GM12878 (cell line): ENCODE data around the gene TMEM106A. TPM values are rescaled to one million over a fixed set of nuclear protein-coding genes. Genes with fewer than 3 reads are reported as not detected.

ENCODE experiments used
- ATAC-seq: fragments of 200-7000 bp; cut with Tn5 transposase; 3 replicates; pipeline ENCODE4 v1.9.1; 2020; ENCODE audit warnings: mild to moderate bottlenecking, moderate library complexity
- BruUV-seq: library from RNA; stranded (reverse); fragments of 400-500 nt; replicated peaks from 2 replicates; lab custom pipeline; 2021; lab: Mats Ljungman, UMichigan
- CTCF ChIA-PET: fragments of 300-600 bp; sonication (Branson Sonifier 250); formaldehyde crosslinking; extraction: SDS; loops from one replicate; lab custom pipeline; 2021; ENCODE audit warnings: inconsistent platforms; lab: Yijun Ruan, JAX
- POLR2A ChIA-PET: fragments of 350-600 bp; formaldehyde crosslinking; extraction: SDS; loops from one replicate; lab custom pipeline; 2021; ENCODE audit warnings: inconsistent platforms; lab: Charles Lee
- RAD21 ChIA-PET: fragments of 300-600 bp; sonication (Branson Sonifier 250); formaldehyde crosslinking; loops from one replicate; lab custom pipeline; 2023; ENCODE audit warnings: antibody characterized with exemption; ENCODE audit not compliant: unreplicated experiment; lab: Charles Lee
- SMC1A ChIA-PET: fragments of 300-600 bp; sonication (Branson Sonifier 250); formaldehyde crosslinking; loops from one replicate; lab custom pipeline; 2023; ENCODE audit not compliant: unreplicated experiment, uncharacterized antibody; lab: Charles Lee
- DNase-seq: peaks from one replicate; pipeline ENCODE4 v3.0.0-alpha.2; 2011; ENCODE audit warnings: low read depth, low spot score
- FAIRE-seq: peaks from 3 replicates; lab custom pipeline; 2011; peaks lifted over from hg19 to GRCh38; lab: Jason Lieb, UNC
- H2AFZ ChIP-seq: 2 replicates; pipeline ENCODE4 v1.6.0; 2011; ENCODE audit warnings: low read depth, low read length, control low read depth; ENCODE audit not compliant: control insufficient read depth
- H3K27ac ChIP-seq: 2 replicates; pipeline ENCODE4 v1.5.1; 2011; ENCODE audit warnings: control low read depth; ENCODE audit not compliant: control insufficient read depth, insufficient read depth
- H3K27me3 ChIP-seq, 2 experiments: replicated peaks in 1 of 2; 2 replicates each; pipeline versions ENCODE4 v1.6.0 to v1.6.1; 2011; ENCODE audit warnings: low read length in 1 of 2; ENCODE audit not compliant: control insufficient read depth in 2 of 2, insufficient read depth in 2 of 2
- H3K36me3 ChIP-seq, 2 experiments: 2 replicates each; pipeline ENCODE4 v1.5.1; 2011; ENCODE audit warnings: low read length in 1 of 2; ENCODE audit not compliant: control insufficient read depth in 2 of 2, insufficient read depth in 2 of 2
- H3K4me1 ChIP-seq: 2 replicates; pipeline ENCODE4 v1.6.1; 2011; ENCODE audit warnings: mild to moderate bottlenecking, low read length, moderate library complexity, mixed read lengths; ENCODE audit not compliant: control insufficient read depth, insufficient read depth
- H3K4me2 ChIP-seq: 2 replicates; pipeline ENCODE4 v1.6.0; 2011; ENCODE audit warnings: control low read depth; ENCODE audit not compliant: control insufficient read depth, insufficient read depth
- H3K4me3 ChIP-seq: fragments of 200-600 bp; sonication (generic); 2 replicates; pipeline ENCODE4 v1.5.1; 2016
- H3K79me2 ChIP-seq: 2 replicates; pipeline ENCODE4 v1.6.0; 2011; ENCODE audit warnings: low read length; ENCODE audit not compliant: control insufficient read depth, insufficient read depth
- H3K9ac ChIP-seq: 2 replicates; pipeline ENCODE4 v1.8.0; 2011; ENCODE audit warnings: low read length, control low read depth, mixed read lengths; ENCODE audit not compliant: control insufficient read depth, insufficient read depth
- H3K9me3 ChIP-seq: replicated peaks from 3 replicates; pipeline ENCODE4 v1.5.1; 2011; ENCODE audit warnings: mild to moderate bottlenecking, low read length; ENCODE audit not compliant: control insufficient read depth, insufficient read depth
- H4K20me1 ChIP-seq: 2 replicates; pipeline ENCODE4 v1.6.0; 2011; ENCODE audit not compliant: control insufficient read depth, insufficient read depth
- ASH2L ChIP-seq: fragments of 300-600, 200-600 bp; sonication (generic); IDR thresholded peaks from 2 replicates; pipeline ENCODE4 v1.6.1; 2017; ENCODE audit warnings: low read depth, mild to moderate bottlenecking, borderline replicate concordance
- ATF7 ChIP-seq: fragments of 450-650 bp; IDR thresholded peaks from 2 replicates; pipeline ENCODE4 v1.6.1; 2016; ENCODE audit warnings: low read depth, mild to moderate bottlenecking
- BCL11A ChIP-seq: IDR thresholded peaks from 2 replicates; pipeline ENCODE4 v1.6.1; 2011; ENCODE audit warnings: low read depth, low read length
- BHLHE40 ChIP-seq, 2 experiments: fragments of 450-650 bp in 1 of 2; IDR thresholded peaks; 2 replicates each; pipeline ENCODE4 v1.6.1; 2011 to 2017; ENCODE audit warnings: low read depth in 2 of 2, borderline replicate concordance in 1 of 2, improper control_type of control experiment in 1 of 2, low read length in 1 of 2, mild to moderate bottlenecking in 1 of 2
- CBX5 ChIP-seq: sonication (generic); IDR thresholded peaks from 2 replicates; pipeline ENCODE4 v1.6.1; 2016; ENCODE audit warnings: low read depth, moderate library complexity, mild to moderate bottlenecking, inconsistent platforms
- DPF2 ChIP-seq: fragments of 450-650 bp; IDR thresholded peaks from 2 replicates; pipeline ENCODE4 v1.6.1; 2017; ENCODE audit warnings: mild to moderate bottlenecking
- GABPA ChIP-seq: IDR thresholded peaks from 2 replicates; pipeline ENCODE4 v1.6.1; 2014; ENCODE audit warnings: antibody characterized with exemption, low read depth, mild to moderate bottlenecking, inconsistent platforms
- LARP7 ChIP-seq: fragments of 450-650 bp; IDR thresholded peaks from 2 replicates; pipeline ENCODE4 v1.6.1; 2017; ENCODE audit warnings: mild to moderate bottlenecking
- SMAD5 ChIP-seq: IDR thresholded peaks from 2 replicates; pipeline ENCODE4 v1.6.1; 2016; ENCODE audit warnings: antibody characterized with exemption, low read depth
- TAF1 ChIP-seq: IDR thresholded peaks from 2 replicates; pipeline ENCODE4 v1.6.1; 2011; ENCODE audit warnings: mild to moderate bottlenecking, low read depth, low read length, borderline replicate concordance
- TARDBP ChIP-seq: IDR thresholded peaks from 2 replicates; pipeline ENCODE4 v1.6.1; 2016; ENCODE audit warnings: borderline replicate concordance
- YY1 ChIP-seq: IDR thresholded peaks from 2 replicates; pipeline ENCODE4 v1.6.1; 2011; ENCODE audit warnings: low read depth, mild to moderate bottlenecking, low read length
- ZBED1 ChIP-seq: IDR thresholded peaks from 2 replicates; pipeline ENCODE4 v1.6.1; 2016; ENCODE audit warnings: borderline replicate concordance
- WGBS: methylation state at CpG from one replicate; pipeline ENCODE4 v1.1.6; 2016; ENCODE audit warnings: low lambda C conversion rate; ENCODE audit not compliant: insufficient replicate concordance, insufficient coverage; ENCODE audit errors: missing lambda C conversion rate; 5-methylcytosine and 5-hydroxymethylcytosine counted together
- in situ Hi-C: fragments of 300-500 bp; cut with MboI; formaldehyde crosslinking; loops from 9 replicates; pipeline ENCODE4 v1.14.3; 2018; ENCODE audit warnings: mixed read lengths
- intact Hi-C: fragments of 100-400 bp; cut with micrococcal nuclease; formaldehyde crosslinking; loops from one replicate; pipeline ENCODE4 v1.14.2; 2022; ENCODE audit not compliant: unreplicated experiment
- polyA plus RNA-seq, 11 experiments: library from polyadenylated mRNA; depleted of rRNA in 4 of 11; unstranded in 6 of 11; stranded (reverse) in 5 of 11; fragments of >200 nt; fragmentation: Nextera tagmentation in 4 of 11; fragmentation: Illumina TruSeq in 1 of 11; extraction: Ambion mirVana in 4 of 11; extraction: Trizol in 1 of 11; gene quantifications; 1 replicate in 1 of 11; 2 replicates in 10 of 11; pipeline versions ENCODE4 v1.2.1 to v1.2.3, GENCODE V29; 2011 to 2016; ENCODE audit warnings: inconsistent platforms in 2 of 11, missing spikeins in 2 of 11, low read depth in 1 of 11
- total RNA-seq, 4 experiments: library from RNA; depleted of rRNA in 3 of 4; stranded (reverse); fragments of >200 nt in 3 of 4; fragmentation: Illumina TruSeq in 1 of 4; extraction: Trizol in 1 of 4; gene quantifications; 2 replicates each; pipeline versions ENCODE4 v1.2.1 to v1.2.3, GENCODE V29; 2013 to 2021
- TF ChIP-seq, protein P1 (sequence below): fragments of 450-650 bp; IDR thresholded peaks from 2 replicates; pipeline ENCODE4 v1.6.1; 2017; ENCODE audit warnings: low read depth, mild to moderate bottlenecking, moderate library complexity
- TF ChIP-seq, protein P2 (sequence below): fragments of 450-650 bp; formaldehyde crosslinking; IDR thresholded peaks from 2 replicates; pipeline ENCODE4 v1.4.0; 2022; ENCODE audit warnings: mild to moderate bottlenecking, moderate library complexity
- TF ChIP-seq, protein P3 (sequence below): IDR thresholded peaks from 2 replicates; pipeline ENCODE4 v1.6.1; 2012; ENCODE audit warnings: mild to moderate bottlenecking, low read depth, low read length

Gene TMEM106A
- total and polyA plus RNA-seq, 10 of the 15 experiments (the other 5 are each of a cell fraction or from before 2014, with no cell fraction given): 2.3 to 18.7 (median 9.3) TPM

DNA sequence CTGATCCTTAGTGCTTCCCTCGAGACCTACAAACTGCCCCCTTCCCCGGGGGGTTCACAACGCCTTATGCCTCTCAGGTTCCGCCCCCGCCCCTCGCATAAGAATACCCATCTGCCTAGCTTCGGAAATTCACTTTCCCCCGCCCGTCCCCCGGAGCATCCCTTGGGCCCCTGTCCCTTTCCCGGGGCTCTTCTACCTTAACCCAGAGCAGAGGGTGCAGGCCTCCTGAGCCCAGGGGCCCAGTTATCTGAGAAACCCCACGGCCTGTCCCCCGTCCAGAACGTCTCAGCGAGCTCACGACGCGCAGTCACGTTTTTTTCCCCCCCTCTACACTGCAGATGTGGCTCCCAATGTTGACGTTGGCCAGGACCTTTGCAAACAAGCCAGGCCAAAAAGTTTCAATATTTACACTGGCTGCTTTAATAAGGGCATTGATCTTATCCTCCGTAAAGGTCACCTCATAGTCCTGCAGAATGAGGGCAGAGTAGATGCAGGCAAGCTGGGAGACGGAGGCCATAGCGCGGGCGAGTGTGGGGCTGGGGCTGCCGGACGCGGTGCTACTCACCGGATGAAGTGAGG is 42.0 kb upstream of the TMEM106A start:
- ChIA-PET RAD21 (interaction anchor here (0.6 to 1.3 kb wide), 3 partner anchors 41 to 145 kb away, joined by 3 to 9 read pairs (median 3); partner anchors contain the start of genes BRCA1 and RND2), SMC1A (interaction anchor here (0.6 to 1.4 kb wide), 2 partner anchors 162 to 1472 kb away, joined by 3 to 6 read pairs; no protein-coding TSS in a partner anchor), POLR2A (interaction anchor here (0.6 to 1.1 kb wide), 3 partner anchors 43 to 165 kb away, joined by 3 read pairs; partner anchors contain the start of gene VAT1), CTCF (interaction anchor here (0.5 to 1.7 kb wide), 4 partner anchors 41 to 345 kb away, joined by 3 to 7 read pairs (median 4); partner anchors contain the start of gene IFI35)
- no TSS peak for BruUV-seq
- FAIRE-seq (no peak), ATAC-seq (peak; percentile 29), DNase-seq (no peak)
- intact Hi-C loops (no loop called here), in situ Hi-C loops (loop anchor here (5.0 kb wide), 1 partner anchor 38 kb away; no protein-coding TSS in a partner anchor)
- Histone ChIP-seq H3K9me3 (no peaks in the 10 kb centered on the region), H3K4me1 (no peaks in the 10 kb centered on the region), H2AFZ (peak overlapping the region; percentile 91), H3K79me2 (peaks cover 30% of the 10 kb centered on the region), H3K9ac (peak overlapping the region; percentile 62), H3K36me3 (no peaks in the 10 kb centered on the region), H4K20me1 (no peaks in the 10 kb centered on the region), H3K4me2 (peak overlapping the region; percentile 89), H3K27ac (peak overlapping the region; percentile 96), H3K4me3 (peak overlapping the region; percentile 78), H3K27me3 (no peaks in the 10 kb centered on the region)
- WGBS: 2% methylated on average over 29 of the region's 29 CpGs
- TF ChIP-seq GABPA (no peak), BHLHE40 (IDR thresholded peaks at IDR 0.05; ENCODE audit: borderline replicate concordance in 1 of 2, low read depth in 2 of 2, low read length in 1 of 2) (peak; percentile 66 to 83; a peak in 3 of 4 replicates), LARP7 (no peak), BCL11A (no peak), ZBED1 (no peak), SMAD5 (0 out of 2 replicates have a peak, but pooled peaks have one; percentile 12), DPF2 (no peak), TAF1 (0 out of 2 replicates have a peak, but pooled peaks have one; percentile 3), CBX5 (no peak), YY1 (peak; percentile 52; the same call in 1 of the 2 replicates), ASH2L (0 out of 2 replicates have a peak, but pooled peaks have one; percentile 45), ATF7 (no peak), TARDBP (no peak)
- TF ChIP-seq, protein P1, sequence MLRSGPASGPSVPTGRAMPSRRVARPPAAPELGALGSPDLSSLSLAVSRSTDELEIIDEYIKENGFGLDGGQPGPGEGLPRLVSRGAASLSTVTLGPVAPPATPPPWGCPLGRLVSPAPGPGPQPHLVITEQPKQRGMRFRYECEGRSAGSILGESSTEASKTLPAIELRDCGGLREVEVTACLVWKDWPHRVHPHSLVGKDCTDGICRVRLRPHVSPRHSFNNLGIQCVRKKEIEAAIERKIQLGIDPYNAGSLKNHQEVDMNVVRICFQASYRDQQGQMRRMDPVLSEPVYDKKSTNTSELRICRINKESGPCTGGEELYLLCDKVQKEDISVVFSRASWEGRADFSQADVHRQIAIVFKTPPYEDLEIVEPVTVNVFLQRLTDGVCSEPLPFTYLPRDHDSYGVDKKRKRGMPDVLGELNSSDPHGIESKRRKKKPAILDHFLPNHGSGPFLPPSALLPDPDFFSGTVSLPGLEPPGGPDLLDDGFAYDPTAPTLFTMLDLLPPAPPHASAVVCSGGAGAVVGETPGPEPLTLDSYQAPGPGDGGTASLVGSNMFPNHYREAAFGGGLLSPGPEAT: no peak
- TF ChIP-seq, protein P2, sequence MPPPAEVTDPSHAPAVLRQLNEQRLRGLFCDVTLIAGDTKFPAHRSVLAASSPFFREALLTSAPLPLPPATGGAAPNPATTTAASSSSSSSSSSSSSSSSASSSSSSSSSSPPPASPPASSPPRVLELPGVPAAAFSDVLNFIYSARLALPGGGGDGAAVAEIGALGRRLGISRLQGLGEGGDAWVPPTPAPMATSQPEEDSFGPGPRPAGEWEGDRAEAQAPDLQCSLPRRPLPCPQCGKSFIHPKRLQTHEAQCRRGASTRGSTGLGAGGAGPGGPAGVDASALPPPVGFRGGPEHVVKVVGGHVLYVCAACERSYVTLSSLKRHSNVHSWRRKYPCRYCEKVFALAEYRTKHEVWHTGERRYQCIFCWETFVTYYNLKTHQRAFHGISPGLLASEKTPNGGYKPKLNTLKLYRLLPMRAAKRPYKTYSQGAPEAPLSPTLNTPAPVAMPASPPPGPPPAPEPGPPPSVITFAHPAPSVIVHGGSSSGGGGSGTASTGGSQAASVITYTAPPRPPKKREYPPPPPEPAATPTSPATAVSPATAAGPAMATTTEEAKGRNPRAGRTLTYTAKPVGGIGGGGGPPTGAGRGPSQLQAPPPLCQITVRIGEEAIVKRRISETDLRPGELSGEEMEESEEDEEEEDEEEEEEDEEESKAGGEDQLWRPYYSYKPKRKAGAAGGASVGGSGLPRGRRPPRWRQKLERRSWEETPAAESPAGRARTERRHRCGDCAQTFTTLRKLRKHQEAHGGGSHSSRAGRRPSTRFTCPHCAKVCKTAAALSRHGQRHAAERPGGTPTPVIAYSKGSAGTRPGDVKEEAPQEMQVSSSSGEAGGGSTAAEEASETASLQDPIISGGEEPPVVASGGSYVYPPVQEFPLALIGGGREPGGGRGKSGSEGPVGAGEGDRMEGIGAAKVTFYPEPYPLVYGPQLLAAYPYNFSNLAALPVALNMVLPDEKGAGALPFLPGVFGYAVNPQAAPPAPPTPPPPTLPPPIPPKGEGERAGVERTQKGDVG: no peak
- TF ChIP-seq, protein P3, sequence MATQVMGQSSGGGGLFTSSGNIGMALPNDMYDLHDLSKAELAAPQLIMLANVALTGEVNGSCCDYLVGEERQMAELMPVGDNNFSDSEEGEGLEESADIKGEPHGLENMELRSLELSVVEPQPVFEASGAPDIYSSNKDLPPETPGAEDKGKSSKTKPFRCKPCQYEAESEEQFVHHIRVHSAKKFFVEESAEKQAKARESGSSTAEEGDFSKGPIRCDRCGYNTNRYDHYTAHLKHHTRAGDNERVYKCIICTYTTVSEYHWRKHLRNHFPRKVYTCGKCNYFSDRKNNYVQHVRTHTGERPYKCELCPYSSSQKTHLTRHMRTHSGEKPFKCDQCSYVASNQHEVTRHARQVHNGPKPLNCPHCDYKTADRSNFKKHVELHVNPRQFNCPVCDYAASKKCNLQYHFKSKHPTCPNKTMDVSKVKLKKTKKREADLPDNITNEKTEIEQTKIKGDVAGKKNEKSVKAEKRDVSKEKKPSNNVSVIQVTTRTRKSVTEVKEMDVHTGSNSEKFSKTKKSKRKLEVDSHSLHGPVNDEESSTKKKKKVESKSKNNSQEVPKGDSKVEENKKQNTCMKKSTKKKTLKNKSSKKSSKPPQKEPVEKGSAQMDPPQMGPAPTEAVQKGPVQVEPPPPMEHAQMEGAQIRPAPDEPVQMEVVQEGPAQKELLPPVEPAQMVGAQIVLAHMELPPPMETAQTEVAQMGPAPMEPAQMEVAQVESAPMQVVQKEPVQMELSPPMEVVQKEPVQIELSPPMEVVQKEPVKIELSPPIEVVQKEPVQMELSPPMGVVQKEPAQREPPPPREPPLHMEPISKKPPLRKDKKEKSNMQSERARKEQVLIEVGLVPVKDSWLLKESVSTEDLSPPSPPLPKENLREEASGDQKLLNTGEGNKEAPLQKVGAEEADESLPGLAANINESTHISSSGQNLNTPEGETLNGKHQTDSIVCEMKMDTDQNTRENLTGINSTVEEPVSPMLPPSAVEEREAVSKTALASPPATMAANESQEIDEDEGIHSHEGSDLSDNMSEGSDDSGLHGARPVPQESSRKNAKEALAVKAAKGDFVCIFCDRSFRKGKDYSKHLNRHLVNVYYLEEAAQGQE: no peak
